ENCODE data around the gene MCM9. TPM values are rescaled to one million over a fixed set of nuclear protein-coding genes. Genes with fewer than 3 reads are reported as not detected.
A peak's percentile ranks its signal among the peaks of the same experiment; 100 is the strongest.

MCM9 gene
- total and polyA plus RNA-seq, 2 of the 13 experiments (the other 11 are each of a cell fraction or from before 2014, with no cell fraction given) = 3.8 to 17.2 TPM

GRCh38 chr6:118893807-118894424 is 41.0 kb downstream of the MCM9 start, which contains the start of gene ASF1A (continued):
- TF ChIP-seq MXD3 (CRISPR knock-in tag; IDR thresholded peaks at IDR 0.05) = peak; percentile 34; the same call in 1 of the 2 replicates
- TF ChIP-seq ZFP41 (CRISPR knock-in tag; IDR thresholded peaks at IDR 0.05; ENCODE audit: borderline replicate concordance) = no peak
- TF ChIP-seq ZC3H4 (CRISPR knock-in tag; IDR thresholded peaks at IDR 0.05; ENCODE audit: borderline replicate concordance) = peak; percentile 26; the same call in 1 of the 2 replicates
- TF ChIP-seq ZSCAN9 (CRISPR knock-in tag; IDR thresholded peaks at IDR 0.05; ENCODE audit: borderline replicate concordance) = peak; percentile 61
- TF ChIP-seq IKZF5 (CRISPR knock-in tag; IDR thresholded peaks at IDR 0.05) = peak; percentile 76; the same call in 1 of the 2 replicates
- TF ChIP-seq KLF12 (CRISPR knock-in tag; IDR thresholded peaks at IDR 0.05; ENCODE audit: borderline replicate concordance) = 0 out of 2 replicates have a peak, but pooled peaks have one; percentile 13
- TF ChIP-seq BRCA1 (CRISPR knock-in tag; IDR thresholded peaks at IDR 0.05) = no peak
- TF ChIP-seq, protein P1, sequence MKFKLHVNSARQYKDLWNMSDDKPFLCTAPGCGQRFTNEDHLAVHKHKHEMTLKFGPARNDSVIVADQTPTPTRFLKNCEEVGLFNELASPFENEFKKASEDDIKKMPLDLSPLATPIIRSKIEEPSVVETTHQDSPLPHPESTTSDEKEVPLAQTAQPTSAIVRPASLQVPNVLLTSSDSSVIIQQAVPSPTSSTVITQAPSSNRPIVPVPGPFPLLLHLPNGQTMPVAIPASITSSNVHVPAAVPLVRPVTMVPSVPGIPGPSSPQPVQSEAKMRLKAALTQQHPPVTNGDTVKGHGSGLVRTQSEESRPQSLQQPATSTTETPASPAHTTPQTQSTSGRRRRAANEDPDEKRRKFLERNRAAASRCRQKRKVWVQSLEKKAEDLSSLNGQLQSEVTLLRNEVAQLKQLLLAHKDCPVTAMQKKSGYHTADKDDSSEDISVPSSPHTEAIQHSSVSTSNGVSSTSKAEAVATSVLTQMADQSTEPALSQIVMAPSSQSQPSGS (CRISPR knock-in tag; IDR thresholded peaks at IDR 0.05) = peak; percentile 21; the same call in 1 of the 2 replicates
- TF ChIP-seq, protein P2, sequence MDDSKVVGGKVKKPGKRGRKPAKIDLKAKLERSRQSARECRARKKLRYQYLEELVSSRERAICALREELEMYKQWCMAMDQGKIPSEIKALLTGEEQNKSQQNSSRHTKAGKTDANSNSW (CRISPR knock-in tag; IDR thresholded peaks at IDR 0.05; ENCODE audit: borderline replicate concordance) = no peak
- TF ChIP-seq, protein P3, sequence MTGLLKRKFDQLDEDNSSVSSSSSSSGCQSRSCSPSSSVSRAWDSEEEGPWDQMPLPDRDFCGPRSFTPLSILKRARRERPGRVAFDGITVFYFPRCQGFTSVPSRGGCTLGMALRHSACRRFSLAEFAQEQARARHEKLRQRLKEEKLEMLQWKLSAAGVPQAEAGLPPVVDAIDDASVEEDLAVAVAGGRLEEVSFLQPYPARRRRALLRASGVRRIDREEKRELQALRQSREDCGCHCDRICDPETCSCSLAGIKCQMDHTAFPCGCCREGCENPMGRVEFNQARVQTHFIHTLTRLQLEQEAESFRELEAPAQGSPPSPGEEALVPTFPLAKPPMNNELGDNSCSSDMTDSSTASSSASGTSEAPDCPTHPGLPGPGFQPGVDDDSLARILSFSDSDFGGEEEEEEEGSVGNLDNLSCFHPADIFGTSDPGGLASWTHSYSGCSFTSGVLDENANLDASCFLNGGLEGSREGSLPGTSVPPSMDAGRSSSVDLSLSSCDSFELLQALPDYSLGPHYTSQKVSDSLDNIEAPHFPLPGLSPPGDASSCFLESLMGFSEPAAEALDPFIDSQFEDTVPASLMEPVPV (CRISPR knock-in tag; IDR thresholded peaks at IDR 0.05) = peak; percentile 45; the same call in 1 of the 2 replicates
- TF ChIP-seq ZNF841 (CRISPR knock-in tag; IDR thresholded peaks at IDR 0.05; ENCODE audit: borderline replicate concordance) = peak; percentile 59; the same call in 1 of the 2 replicates
- TF ChIP-seq MAFG (CRISPR knock-in tag; IDR thresholded peaks at IDR 0.05) = no peak
- peak; percentile 92 for TF ChIP-seq HMGXB3 (CRISPR knock-in tag; IDR thresholded peaks at IDR 0.05; ENCODE audit: borderline replicate concordance)
- TF ChIP-seq ZNF709 (CRISPR knock-in tag; IDR thresholded peaks at IDR 0.05) = 0 out of 2 replicates have a peak, but pooled peaks have one; percentile 44
- no peak for TF ChIP-seq SETDB1 (CRISPR knock-in tag; IDR thresholded peaks at IDR 0.05; ENCODE audit: borderline replicate concordance)
- TF ChIP-seq GFI1 (CRISPR knock-in tag; IDR thresholded peaks at IDR 0.05; ENCODE audit: borderline replicate concordance) = no peak; the same call in 1 of the 2 replicates
- TF ChIP-seq ZNF331 (CRISPR knock-in tag; IDR thresholded peaks at IDR 0.05) = peak; percentile 80; the same call in 1 of the 2 replicates
